GM19372 (cell line): ENCODE measurements around the gene RBFOX1.

ENCODE experiments used
- ATAC-seq: cut with Tn5 transposase; IDR thresholded peaks from one replicate; pipeline ENCODE4 v1.9.1; 2021; ENCODE audit warnings: mild to moderate bottlenecking, low read depth, moderate library complexity; ENCODE audit not compliant: unreplicated experiment

Gene RBFOX1

DNA sequence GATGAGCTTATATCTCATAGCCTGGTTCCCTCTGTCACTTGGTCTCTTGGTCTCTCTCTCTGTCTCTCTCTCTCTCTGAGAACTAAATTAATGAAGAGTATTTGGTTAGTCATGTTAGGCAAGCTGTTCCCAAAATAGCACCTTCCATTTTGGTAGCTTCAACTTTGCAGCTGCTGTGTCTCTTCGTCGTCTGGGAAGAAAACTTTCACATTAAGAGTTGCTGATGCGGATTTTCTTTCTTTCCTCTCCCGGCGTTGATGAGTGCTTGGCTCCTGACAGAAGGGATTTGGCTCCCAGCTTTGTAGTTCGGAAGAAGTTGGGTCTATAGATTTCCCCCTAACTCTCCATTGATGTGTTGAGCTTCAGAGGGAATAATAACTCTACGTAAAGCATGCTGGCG, at the start of gene RBFOX1:
RBFOX1 (plus strand) TSS at position 235 of the 400 bp plus-strand sequence.
- ATAC-seq: no peak

DNA sequence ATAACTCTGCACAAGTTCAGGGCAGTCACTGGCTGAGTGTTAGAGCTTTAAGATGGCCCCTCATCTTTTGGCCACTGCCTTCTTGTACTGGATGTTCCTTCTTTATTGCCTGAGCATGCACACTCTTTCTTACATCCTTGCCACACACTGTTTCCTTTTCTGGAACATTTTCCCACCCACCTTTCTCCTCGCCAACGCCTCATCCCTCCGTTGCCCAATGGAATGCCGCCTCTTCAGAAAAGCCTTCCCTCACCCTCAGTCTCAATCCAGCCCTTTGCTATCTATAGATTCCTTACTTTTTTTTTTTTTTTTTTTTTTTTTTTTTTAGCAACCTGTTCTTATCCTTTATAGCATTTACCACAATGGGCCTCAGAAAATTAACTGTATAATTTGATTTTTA, 47.9 kb upstream of the RBFOX1 start:
- no peak for ATAC-seq

DNA sequence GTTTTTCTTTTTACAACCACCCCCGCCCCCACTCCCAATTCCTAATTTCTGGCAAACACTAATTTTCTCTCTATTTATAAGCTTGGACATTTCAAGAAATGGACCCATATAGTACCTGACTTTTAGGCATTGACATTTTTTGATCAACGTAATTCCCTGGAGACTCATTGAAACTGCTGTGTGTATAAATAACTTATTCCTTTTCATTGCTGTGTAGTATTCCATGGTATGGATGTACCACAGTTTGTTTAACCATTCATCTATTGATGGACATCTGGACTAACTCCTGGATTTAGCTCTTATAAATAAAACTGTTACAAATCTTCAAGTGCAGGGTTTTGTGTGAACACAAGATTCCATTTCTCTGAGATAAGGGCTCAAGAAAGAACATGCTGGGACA, 47.1 kb upstream of the RBFOX1 start:
- no peak for ATAC-seq

DNA sequence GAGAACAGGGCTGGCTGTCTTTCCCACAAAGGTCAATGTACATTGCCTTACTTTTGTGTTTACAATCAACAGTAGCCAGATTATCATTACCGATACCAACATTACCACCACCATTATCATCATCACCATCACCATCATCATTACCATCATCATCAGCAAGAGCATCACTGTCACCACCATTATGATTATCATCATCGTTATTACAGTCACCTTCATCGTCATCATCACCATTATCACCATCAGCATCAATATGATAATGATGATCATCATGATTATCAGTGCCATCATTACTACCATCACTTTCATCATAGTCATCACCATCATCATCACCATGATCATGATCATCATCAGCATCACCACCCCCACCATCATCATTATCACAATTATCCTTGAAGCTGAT, 43.3 kb upstream of the RBFOX1 start:
- no peak for ATAC-seq

DNA sequence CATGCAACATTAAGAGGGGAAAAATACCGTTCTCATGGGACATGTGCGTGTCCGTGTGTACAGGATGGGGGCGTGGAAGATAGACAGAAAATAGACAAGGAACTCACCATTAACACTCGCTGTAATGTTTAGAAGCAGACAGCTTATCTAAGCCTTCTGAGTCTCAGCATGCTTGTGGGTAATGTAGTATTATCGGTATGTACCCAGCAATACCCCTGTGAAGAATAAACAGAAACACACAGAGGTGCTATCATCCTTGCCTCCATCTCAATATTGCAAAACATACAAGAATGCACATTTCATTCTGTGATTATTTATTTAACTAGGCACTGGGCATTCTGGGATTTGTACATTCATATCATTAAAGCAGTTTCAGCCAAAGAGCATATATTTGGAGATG, 42.0 kb upstream of the RBFOX1 start:
- ATAC-seq: no peak

DNA sequence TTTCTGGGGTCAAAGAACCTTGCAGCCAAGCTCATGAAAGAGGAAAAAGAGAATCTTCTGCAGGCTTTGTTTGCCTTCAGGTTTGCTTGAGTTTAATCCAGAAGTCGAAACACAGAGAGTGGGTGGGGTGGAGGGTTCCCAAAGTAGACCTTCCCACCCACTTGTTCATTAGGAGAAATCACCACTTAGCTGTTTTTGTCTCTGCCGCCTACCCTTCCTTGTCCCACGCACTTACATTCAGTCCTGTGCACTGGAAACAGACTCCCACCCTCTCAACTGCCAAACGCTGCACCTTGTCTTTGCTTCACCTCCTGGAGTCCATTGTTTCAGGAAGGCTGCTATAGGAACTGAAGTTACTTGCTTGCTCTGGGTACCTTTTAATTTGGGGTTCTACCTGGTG, 38.6 kb upstream of the RBFOX1 start:
- ATAC-seq: no peak

DNA sequence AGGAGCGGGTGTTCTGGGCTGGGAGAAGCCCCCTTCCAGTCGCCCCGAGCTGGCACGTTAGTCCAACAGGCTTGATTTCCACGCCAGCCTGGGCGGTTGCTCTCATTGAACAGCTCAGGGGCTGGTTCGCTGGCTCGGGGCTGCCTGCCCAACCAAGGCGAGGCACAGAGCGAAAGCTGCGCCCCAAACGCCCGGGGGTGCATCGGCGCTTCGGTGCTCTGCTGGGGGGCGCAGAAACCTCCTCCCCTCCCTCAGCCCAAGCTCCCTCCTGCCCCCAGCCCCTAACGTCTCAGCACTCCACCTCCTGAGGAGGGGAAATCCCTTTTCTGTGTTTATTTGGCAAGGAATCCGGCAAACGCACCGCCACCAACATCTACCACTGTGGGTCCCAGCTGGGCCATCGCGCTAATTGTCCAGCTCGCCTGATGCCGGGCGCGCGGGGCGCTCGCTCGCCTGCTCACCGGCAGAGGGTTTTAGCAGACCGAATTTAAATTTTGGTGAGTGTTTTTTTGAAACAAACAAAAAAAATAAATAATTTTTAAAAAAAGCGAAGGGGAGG, 29.5 kb upstream of the RBFOX1 start:
- no peak for ATAC-seq

DNA sequence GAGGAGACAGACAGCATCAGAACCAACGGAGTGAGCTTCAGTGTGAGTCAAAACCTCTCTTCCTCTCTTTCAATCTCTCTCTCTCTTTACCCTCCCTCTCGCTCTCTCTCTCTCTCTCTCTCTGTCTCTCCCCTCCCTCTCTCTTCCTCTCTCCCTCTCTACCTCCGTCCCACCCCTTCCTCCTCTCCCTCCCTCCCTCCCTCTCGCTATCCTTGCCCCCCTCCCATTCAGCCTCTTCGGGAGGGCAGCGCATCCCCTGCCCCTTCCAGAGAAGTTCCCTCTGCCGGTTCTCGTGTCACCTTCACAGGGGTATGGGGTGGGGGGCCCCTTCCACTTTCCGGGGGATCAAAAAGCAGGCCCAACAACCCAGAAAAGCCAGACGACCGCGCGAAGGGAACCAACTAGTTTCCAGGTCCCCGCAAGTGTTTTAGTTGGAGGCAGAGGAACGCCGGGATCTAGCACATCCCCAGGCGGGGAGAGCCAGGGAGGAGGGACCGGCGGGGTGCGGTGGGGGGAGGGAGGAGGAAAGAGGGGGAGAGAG, 28.9 kb upstream of the RBFOX1 start:
- ATAC-seq: no peak

DNA sequence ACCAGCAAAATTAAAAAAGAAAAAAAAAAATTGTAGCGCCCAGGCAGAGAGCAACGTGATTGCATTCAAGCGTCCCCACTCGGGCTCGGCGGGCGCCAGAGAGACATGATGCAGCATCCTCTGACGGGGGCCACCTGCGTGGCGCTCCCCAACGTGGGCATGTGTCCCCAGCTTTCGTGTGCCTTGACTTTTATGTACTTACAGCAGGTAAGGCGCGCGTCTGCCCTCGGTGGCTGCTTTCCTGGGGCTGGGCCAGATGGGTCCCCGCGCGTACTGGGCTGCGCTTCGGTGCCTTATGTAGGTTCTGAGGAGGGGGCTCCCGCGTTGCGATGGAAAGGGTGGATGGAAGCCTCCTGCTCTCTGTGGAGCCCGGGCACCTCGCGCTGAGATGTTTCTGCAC, 28.4 kb upstream of the RBFOX1 start:
- ATAC-seq: no peak

DNA sequence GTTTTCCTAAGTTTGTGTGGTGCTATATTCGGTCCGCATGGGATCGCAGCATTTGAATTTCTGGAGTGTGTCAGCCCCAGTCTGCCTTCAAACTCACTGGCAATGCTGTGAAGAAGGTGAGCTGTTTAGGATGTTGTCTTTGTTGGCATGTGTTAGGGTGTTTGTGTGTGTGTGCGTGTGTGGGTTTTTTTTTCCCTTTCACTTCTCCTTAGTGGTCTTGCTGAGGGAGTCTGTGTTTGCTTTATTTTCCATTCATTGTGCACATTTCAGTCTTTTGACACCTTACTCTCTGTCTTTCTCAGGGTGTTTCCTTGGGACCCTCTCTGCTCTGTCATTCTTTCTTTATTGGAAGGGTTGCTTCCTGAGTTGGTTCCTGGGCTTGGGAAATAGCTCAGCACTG, 27.7 kb upstream of the RBFOX1 start:
- no peak for ATAC-seq

DNA sequence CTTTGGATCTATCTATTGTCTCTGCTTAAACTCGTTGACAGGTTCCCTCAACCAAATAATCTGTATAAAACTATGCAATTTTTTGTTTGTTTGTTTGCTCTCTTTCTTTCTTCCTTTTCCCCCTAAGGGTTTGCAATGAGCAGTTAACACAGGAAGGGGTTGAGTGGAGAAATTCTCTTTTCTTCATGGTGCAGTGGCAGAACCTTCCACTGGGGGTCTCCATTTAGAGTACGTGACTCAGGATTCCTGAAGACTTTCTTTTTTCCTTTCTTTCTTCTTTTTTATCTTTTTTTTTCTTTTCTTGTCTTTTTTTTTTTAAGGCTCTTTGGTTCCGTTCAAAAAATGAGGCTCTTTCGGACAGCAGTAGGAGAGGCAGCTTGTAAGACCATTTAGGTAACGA, 19.5 kb upstream of the RBFOX1 start:
- ATAC-seq: no peak

DNA sequence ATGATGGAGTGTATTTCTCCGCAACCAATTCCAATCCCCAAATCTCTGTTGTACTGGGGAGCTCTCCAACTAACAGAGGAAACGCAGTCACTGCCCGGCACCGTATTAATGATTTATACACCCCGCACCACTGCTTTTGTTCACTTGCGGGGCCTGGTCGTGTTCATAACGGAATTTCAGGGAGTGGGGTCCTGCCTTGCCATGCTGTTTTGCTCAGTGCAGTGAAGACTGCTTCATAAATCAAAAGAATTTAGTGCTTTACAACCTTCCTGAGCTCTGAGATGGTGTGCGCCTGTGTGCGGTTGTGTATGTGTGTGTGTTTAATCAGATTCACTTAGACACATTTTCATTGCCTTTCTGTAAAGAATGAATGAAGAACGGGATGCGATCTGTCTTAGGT, 18.5 kb upstream of the RBFOX1 start:
- ATAC-seq: no peak

DNA sequence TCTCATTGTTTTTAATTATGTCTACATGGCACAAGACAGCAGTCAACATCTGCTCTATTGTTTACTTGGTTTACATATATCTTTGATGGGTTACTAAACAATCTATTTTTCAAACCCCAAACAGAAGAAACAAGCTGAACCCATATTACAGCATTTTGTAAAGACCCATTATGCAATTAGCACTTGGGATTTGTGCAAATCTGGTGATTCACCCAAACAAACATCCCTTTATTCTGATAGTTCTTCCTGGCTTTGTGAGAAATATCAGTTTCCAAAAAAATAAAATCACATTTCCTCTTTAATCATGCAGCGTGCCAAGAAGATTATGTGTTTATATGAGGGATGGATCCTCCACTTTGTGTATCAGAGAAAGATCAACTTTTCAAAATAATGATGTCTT, 16.8 kb upstream of the RBFOX1 start:
- ATAC-seq: no peak

DNA sequence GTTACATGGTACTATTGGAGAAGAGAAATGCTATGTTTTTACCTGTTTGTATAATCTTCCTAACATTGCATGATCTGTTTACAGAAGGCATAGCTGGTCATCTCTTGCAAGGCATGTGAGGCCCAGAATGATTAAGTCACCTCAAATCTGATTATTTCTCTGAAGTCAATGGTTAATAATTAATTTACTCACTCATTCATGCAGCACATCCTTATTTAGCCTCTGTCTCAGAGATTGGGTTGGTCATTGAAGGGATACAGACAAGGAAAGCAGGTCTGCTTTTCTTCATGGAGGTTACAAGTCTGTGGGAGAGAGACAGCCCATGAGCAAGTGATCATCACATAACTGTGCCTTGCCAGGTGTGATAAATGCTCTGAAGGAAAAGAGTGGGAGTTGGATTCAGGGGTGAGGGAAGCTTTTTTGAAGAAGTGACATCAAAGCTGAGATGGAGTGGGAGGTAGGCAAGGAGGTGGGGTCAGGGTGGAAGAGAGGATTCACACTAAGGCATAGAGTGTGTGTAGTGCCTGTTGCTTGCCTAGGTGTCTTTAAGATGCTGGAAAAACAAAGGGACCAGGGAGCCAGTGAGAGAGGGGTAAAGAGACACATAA, 16.3 kb upstream of the RBFOX1 start:
- ATAC-seq: no peak

DNA sequence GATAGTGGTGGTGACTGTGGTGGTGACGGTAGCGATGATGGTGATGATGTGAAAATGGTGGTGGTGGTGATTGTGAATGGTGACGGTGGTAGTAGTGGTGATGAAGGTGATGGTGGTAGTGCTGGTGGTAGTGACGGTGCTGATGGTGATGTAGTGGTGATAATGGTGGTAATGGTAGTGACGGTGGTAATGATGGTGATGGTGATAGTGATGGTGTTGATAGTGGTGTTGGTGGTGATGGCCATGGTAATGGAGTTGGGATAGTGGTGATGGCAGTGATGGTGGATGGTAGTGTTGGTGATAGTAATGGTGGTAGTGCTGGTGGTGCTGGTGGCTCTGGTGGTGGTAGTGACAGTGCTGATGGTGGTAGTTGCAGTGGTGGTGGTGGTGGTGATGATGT, 14.7 kb upstream of the RBFOX1 start:
- ATAC-seq: no peak

DNA sequence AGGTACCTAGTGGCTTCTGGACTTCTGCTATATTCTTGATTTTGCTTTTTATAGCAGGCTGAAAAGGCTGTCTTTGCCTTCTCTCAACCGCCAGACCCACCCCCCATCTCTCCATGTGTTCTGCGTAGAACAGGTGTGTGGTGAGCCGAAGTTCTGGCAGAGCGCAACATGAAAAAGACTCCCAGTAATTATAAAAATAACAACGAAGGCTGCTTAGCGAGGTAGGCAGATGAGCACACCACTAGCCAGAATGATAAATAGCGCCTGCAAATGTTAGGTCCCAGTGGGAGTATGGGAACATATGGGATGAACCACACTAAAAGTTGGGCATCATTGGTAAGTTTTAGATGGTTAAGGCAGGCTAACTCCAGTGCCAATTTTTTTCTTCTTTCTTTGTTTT, 14.0 kb upstream of the RBFOX1 start:
- no peak for ATAC-seq

DNA sequence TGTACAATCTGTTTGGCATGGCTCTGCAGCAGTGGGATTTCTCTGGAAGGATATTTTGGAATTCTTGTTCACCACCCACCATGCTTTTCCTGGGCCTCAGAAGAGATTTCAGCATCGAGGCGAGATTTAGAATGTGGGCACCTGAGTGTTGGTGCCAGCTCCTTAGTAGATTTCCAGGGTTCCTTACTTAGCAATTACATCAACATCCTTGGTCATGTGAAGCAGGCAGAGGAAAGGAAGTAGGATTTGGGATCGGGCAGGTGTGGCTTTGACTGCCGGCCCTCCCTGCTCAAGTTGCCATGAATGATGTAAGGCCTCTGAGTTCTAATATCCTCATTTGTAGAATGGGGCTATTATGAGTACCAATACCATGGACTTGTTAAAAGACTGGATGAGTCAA, 13.1 kb upstream of the RBFOX1 start:
- ATAC-seq: no peak

DNA sequence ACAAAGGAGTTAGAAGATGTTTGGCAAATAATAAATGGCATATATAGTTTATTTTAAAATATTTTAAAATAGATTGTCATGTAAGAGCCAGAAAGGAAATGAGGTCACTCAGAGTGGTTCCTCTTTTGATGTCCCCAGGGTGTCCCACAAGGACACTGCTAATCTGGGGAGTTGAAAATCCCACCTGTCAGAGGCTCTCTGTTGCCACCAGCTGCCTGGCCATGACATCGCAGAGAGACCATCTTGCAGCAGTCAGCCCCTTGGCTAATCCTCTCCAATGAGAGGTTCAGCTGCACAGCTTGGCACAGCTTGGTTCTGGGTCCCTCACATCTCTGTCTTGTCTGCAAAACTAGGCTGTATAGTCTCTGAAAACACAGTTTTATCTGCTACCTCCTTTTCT, 11.0 kb upstream of the RBFOX1 start:
- ATAC-seq: no peak

DNA sequence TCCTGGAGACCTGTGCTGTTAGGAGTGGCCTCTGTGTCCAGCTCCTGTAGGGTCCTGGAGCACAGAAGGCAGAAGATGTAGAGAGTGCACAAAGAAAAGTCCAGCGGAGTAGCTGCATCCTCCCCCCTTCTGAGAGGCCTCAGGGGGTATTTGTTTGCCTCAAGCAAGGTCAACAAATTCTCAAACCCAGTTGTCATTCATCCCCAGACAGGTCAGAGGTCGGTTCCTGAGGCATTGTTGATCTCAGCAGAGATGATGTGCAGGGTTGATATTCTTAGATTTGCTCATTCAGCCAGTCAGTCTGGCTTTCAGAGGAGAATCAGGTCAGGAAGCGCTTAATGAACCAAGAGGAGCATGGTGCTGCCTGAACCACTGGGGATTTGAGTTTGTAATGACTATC, 8.3 kb upstream of the RBFOX1 start:
- no peak for ATAC-seq

DNA sequence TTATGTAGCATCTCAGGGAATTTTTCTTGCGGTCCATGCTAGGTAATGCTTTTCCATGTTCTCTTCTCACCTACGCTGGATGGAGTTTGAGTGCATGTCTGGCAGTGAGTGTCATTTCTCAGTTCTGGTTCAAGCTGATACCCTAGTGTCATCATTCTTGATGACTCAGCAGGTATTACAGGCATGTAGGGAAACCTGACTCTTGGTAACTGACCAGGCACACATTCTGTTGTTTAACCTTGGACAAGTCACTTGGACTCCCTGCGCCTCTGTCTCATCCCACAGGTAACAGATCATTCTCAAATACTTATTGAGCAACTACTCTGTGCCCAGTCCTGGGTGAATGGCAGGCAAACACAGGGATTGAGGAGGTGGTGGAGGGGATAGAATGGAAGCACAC, 6.8 kb upstream of the RBFOX1 start:
- no peak for ATAC-seq

DNA sequence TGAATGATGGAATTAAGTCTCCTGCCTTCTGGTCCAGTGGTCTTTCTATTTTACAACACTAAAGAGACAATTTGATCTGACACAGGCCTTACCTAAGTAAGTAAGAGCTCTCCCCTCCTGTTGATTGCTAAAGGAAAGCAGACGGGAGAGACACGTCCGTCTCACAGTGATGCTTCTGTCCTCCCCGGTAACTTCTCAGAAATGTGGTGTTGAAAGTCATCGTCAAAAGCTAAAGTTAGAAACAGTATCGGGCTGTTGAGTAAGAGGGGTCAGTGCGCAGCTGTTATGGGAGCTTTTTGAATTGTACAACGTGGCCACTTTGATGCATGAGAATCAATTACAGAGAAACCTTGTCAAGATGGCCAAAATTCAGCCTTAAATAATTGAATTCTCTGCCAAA, 1.9 kb upstream of the RBFOX1 start:
- ATAC-seq: no peak

DNA sequence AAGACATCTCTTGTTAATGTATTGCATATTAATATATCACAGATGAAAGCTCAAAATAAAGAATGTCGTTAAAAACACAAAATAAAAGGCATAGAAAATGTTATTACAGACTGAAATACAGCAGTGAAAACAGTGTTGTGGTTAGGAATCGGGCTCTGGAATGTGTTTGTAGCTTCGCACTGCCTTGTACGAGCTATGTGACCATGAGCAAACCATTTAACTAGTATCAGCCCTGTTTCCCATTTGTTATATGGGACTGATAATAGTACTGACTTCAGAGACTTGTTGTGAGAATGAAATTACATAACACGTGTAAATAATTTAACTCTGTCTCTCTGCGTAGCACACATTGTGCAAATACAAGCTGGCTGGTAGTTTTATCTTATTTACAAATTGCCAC, 648 bp upstream of the RBFOX1 start:
- ATAC-seq: no peak
